ENCODE results near the gene OTOP1.

- no peak for TF ChIP-seq CTCF (IDR thresholded peaks at IDR 0.05)
- no peak for TF ChIP-seq POLR2A (IDR thresholded peaks at IDR 0.05)
Measured at GRCh38 chr4:4256799-4257198, 30.1 kb upstream of the OTOP1 start.

All from Peyer's patch (tissue), 4 donors.